ENCODE results near the gene TRAPPC1. TPM values are rescaled to one million over a fixed set of nuclear protein-coding genes. Genes with fewer than 3 reads are reported as not detected.

The TRAPPC1 gene
- total and polyA plus RNA-seq, 2 of the 8 experiments (the other 6 are each of a cell fraction or from before 2014, with no cell fraction given), result 114 to 170 TPM

- TF ChIP-seq, protein P1, sequence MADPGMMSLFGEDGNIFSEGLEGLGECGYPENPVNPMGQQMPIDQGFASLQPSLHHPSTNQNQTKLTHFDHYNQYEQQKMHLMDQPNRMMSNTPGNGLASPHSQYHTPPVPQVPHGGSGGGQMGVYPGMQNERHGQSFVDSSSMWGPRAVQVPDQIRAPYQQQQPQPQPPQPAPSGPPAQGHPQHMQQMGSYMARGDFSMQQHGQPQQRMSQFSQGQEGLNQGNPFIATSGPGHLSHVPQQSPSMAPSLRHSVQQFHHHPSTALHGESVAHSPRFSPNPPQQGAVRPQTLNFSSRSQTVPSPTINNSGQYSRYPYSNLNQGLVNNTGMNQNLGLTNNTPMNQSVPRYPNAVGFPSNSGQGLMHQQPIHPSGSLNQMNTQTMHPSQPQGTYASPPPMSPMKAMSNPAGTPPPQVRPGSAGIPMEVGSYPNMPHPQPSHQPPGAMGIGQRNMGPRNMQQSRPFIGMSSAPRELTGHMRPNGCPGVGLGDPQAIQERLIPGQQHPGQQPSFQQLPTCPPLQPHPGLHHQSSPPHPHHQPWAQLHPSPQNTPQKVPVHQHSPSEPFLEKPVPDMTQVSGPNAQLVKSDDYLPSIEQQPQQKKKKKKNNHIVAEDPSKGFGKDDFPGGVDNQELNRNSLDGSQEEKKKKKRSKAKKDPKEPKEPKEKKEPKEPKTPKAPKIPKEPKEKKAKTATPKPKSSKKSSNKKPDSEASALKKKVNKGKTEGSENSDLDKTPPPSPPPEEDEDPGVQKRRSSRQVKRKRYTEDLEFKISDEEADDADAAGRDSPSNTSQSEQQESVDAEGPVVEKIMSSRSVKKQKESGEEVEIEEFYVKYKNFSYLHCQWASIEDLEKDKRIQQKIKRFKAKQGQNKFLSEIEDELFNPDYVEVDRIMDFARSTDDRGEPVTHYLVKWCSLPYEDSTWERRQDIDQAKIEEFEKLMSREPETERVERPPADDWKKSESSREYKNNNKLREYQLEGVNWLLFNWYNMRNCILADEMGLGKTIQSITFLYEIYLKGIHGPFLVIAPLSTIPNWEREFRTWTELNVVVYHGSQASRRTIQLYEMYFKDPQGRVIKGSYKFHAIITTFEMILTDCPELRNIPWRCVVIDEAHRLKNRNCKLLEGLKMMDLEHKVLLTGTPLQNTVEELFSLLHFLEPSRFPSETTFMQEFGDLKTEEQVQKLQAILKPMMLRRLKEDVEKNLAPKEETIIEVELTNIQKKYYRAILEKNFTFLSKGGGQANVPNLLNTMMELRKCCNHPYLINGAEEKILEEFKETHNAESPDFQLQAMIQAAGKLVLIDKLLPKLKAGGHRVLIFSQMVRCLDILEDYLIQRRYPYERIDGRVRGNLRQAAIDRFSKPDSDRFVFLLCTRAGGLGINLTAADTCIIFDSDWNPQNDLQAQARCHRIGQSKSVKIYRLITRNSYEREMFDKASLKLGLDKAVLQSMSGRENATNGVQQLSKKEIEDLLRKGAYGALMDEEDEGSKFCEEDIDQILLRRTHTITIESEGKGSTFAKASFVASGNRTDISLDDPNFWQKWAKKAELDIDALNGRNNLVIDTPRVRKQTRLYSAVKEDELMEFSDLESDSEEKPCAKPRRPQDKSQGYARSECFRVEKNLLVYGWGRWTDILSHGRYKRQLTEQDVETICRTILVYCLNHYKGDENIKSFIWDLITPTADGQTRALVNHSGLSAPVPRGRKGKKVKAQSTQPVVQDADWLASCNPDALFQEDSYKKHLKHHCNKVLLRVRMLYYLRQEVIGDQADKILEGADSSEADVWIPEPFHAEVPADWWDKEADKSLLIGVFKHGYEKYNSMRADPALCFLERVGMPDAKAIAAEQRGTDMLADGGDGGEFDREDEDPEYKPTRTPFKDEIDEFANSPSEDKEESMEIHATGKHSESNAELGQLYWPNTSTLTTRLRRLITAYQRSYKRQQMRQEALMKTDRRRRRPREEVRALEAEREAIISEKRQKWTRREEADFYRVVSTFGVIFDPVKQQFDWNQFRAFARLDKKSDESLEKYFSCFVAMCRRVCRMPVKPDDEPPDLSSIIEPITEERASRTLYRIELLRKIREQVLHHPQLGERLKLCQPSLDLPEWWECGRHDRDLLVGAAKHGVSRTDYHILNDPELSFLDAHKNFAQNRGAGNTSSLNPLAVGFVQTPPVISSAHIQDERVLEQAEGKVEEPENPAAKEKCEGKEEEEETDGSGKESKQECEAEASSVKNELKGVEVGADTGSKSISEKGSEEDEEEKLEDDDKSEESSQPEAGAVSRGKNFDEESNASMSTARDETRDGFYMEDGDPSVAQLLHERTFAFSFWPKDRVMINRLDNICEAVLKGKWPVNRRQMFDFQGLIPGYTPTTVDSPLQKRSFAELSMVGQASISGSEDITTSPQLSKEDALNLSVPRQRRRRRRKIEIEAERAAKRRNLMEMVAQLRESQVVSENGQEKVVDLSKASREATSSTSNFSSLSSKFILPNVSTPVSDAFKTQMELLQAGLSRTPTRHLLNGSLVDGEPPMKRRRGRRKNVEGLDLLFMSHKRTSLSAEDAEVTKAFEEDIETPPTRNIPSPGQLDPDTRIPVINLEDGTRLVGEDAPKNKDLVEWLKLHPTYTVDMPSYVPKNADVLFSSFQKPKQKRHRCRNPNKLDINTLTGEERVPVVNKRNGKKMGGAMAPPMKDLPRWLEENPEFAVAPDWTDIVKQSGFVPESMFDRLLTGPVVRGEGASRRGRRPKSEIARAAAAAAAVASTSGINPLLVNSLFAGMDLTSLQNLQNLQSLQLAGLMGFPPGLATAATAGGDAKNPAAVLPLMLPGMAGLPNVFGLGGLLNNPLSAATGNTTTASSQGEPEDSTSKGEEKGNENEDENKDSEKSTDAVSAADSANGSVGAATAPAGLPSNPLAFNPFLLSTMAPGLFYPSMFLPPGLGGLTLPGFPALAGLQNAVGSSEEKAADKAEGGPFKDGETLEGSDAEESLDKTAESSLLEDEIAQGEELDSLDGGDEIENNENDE (IDR thresholded peaks at IDR 0.05; ENCODE audit: insufficient replicate concordance, low read length), result no peak
- TF ChIP-seq, protein P2, sequence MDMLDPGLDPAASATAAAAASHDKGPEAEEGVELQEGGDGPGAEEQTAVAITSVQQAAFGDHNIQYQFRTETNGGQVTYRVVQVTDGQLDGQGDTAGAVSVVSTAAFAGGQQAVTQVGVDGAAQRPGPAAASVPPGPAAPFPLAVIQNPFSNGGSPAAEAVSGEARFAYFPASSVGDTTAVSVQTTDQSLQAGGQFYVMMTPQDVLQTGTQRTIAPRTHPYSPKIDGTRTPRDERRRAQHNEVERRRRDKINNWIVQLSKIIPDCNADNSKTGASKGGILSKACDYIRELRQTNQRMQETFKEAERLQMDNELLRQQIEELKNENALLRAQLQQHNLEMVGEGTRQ (IDR thresholded peaks at IDR 0.05; ENCODE audit: low read length), result no peak
- TF ChIP-seq BCL11A (IDR thresholded peaks at IDR 0.05; ENCODE audit: low read depth in 2 of 2, low read length in 2 of 2) (no peak), BACH1 (IDR thresholded peaks at IDR 0.05; ENCODE audit: low read length) (0 out of 2 replicates have a peak, but pooled peaks have one; percentile 8), TEAD4 (IDR thresholded peaks at IDR 0.05; ENCODE audit: low read depth, low read length) (peak; percentile 57; the same call in 1 of the 2 replicates), EGR1 (IDR thresholded peaks at IDR 0.05; ENCODE audit: borderline replicate concordance, low read depth, low read length) (no peak), ZNF274 (IDR thresholded peaks at IDR 0.05; ENCODE audit: borderline replicate concordance, extremely low read depth, low read length) (no peak), PHF8 (conservative IDR thresholded peaks at IDR 0.05; ENCODE audit: low read depth, low read length) (0 out of 2 replicates have a peak, but pooled peaks have one; percentile 4), POLR2A (IDR thresholded peaks at IDR 0.05; ENCODE audit: control extremely low read depth in 1 of 2, low read depth in 2 of 2, low read length in 2 of 2) (no peak; a peak in 1 of 3 replicates)
These were observed 8.7 kb downstream of the TRAPPC1 start (continued) for GRCh38 chr17:7922845-7923628.
